HFFc6 (cell line): ENCODE measurements around the gene TAC4. TPM values are rescaled to one million over a fixed set of nuclear protein-coding genes. Genes with fewer than 3 reads are reported as not detected.

ENCODE experiments used
- DNase-seq: peaks from one replicate; pipeline ENCODE4 v3.0.0-alpha.2; 2018
- H3K27ac Mint-ChIP-seq: 2 replicates; pipeline ENCODE4 v1.8.0; 2020; ENCODE audit warnings: mild to moderate bottlenecking, mixed read lengths
- H3K27me3 Mint-ChIP-seq: 2 replicates; pipeline ENCODE4 v1.8.0; 2021; ENCODE audit warnings: mild to moderate bottlenecking, moderate library complexity, mixed read lengths; ENCODE audit not compliant: insufficient read depth
- H3K36me3 Mint-ChIP-seq: 2 replicates; pipeline ENCODE4 v1.8.0; 2021; ENCODE audit warnings: low read depth, mixed read lengths
- H3K4me1 Mint-ChIP-seq: 2 replicates; pipeline ENCODE4 v1.8.0; 2020; ENCODE audit warnings: low read depth, mixed read lengths
- H3K4me3 Mint-ChIP-seq: 2 replicates; pipeline ENCODE4 v1.8.0; 2020; ENCODE audit warnings: mild to moderate bottlenecking, moderate library complexity, mixed read lengths
- H3K9me3 Mint-ChIP-seq: 2 replicates; pipeline ENCODE4 v1.8.0; 2020; ENCODE audit warnings: mild to moderate bottlenecking, mixed read lengths
- total RNA-seq, 6 experiments: library from RNA; stranded (reverse); fragmentation: NEBNext Ultra II Directional; extraction: Animal tissue kit (Norgen Biotek cat#: 25700); gene quantifications; 2 replicates in 1 of 6; 3 replicates in 5 of 6; pipeline ENCODE4 v1.2.3, GENCODE V29; 2021
- TF ChIP-seq, protein P1 (sequence below): fragments of 200-600 bp; sonication (generic); IDR thresholded peaks from 2 replicates; pipeline ENCODE4 v1.5.0; 2021; ENCODE audit warnings: antibody characterized with exemption, mild to moderate bottlenecking

TAC4 gene
- total RNA-seq, 6 experiments from 2014 or later: not detected

DNA sequence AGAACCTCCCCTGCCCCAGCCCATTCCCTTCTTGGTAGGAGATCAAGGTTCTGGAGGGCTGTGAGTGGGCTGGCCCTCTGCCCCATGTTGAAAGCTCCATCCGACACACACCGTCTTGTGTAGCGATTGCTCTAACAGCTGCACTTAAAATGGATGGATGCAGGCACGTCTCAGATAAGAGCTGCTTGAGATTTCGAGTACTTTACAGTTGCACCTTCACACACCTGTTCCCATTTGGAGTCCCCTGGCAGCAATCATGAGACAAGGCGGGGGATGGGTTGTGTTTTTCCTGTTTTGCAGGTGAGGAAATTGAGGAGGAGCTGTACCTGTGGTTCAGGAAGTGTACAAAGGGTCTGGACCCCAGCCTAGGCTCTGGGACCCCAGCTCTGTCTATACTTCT lies 25.6 kb upstream of the TAC4 start:
- H3K27me3 Mint-ChIP-seq: peaks cover 47% of the 10 kb centered on the region

DNA sequence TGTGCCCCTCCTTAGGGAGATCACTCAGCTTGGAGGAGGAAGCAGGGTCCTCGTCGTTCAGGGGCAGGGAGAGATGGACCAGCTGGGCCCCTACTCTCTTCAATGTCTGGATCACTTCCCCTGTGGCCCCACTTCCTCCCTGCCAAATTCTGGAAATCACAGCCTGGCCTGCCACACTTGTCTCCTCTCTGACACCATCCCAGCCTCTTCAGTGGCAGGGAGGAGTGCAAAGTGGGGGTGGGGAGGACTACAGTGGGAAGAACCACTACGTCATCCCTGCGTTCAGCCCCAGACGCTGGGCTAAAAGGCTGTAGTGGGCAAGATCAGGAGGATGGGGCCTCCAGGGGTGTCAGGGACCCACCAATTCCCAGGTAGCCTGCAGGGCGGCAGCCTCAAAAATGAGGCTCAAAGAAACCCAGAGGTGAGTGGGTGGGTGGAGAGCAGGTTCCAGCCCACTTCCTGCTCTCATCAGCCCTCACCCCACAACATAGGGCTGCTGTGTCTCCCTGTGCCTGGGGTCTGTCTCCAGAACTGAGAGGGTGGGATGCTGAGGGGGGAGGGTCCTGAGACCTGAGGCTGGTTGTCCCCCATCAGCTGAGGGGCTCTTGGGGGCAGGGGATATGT lies 25.0 kb upstream of the TAC4 start:
- no peak for DNase-seq
- Mint-ChIP-seq H3K36me3 (no peaks in the 10 kb centered on the region), H3K4me1 (no peaks in the 10 kb centered on the region), H3K9me3 (no peaks in the 10 kb centered on the region), H3K27ac (no peak overlapping the region), H3K4me3 (no peak overlapping the region), H3K27me3 (peaks cover 48% of the 10 kb centered on the region)
- TF ChIP-seq, protein P1, sequence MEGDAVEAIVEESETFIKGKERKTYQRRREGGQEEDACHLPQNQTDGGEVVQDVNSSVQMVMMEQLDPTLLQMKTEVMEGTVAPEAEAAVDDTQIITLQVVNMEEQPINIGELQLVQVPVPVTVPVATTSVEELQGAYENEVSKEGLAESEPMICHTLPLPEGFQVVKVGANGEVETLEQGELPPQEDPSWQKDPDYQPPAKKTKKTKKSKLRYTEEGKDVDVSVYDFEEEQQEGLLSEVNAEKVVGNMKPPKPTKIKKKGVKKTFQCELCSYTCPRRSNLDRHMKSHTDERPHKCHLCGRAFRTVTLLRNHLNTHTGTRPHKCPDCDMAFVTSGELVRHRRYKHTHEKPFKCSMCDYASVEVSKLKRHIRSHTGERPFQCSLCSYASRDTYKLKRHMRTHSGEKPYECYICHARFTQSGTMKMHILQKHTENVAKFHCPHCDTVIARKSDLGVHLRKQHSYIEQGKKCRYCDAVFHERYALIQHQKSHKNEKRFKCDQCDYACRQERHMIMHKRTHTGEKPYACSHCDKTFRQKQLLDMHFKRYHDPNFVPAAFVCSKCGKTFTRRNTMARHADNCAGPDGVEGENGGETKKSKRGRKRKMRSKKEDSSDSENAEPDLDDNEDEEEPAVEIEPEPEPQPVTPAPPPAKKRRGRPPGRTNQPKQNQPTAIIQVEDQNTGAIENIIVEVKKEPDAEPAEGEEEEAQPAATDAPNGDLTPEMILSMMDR: no peak

More for the DNA sequence above, 25.6 kb upstream of the TAC4 start:
- DNase-seq: no peak
- TF ChIP-seq, protein P1: no peak
- Mint-ChIP-seq H3K4me1 (no peaks in the 10 kb centered on the region), H3K36me3 (no peaks in the 10 kb centered on the region), H3K9me3 (no peaks in the 10 kb centered on the region), H3K27ac (no peak overlapping the region), H3K4me3 (no peak overlapping the region)

DNA sequence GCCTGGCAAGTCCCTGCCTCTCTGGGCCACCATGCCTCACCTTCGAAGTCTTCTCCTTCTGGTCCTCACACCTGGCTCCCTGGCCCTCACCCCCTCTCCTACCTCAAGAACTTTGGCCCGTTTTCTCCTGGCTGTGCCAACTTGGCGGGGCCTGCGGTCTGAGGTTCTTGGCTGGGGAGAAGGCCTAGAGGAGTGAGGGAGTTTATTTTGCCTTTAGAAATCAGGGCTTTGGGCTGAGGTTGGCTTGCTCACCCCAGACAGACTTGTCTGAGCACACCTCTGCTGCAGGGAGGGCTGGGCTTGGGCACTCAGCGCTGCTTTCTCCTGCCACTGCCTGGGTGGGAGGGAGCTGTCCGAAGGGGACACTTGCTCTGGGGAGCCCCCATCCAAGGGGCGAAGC lies 23.3 kb upstream of the TAC4 start:
- Mint-ChIP-seq H3K4me1 (no peaks in the 10 kb centered on the region), H3K27ac (no peak overlapping the region), H3K27me3 (peaks cover 48% of the 10 kb centered on the region), H3K36me3 (no peaks in the 10 kb centered on the region), H3K9me3 (no peaks in the 10 kb centered on the region), H3K4me3 (no peak overlapping the region)
- no peak for DNase-seq
- TF ChIP-seq, protein P1: no peak

DNA sequence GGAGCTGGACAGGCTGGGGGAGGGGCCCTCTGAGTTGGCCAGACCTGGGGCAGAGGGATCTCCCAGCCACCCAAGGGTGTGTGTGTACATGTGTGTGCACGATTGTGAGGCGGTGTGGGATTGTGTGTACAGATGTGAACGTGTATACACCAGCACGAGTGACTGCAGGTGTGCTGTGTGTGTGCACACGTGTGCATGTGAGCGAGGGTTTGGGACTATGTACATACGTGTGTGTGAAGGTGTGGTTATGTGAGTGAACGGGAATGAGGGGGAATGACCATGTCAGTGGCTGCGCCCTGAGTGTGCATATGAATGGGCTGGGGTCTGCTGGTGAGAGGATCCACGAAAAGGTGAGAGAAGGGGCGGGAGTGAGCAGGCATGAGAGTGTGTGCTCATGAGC lies 22.4 kb upstream of the TAC4 start:
- H3K27ac Mint-ChIP-seq: no peak overlapping the region
- H3K36me3 Mint-ChIP-seq: no peaks in the 10 kb centered on the region
- TF ChIP-seq, protein P1: no peak
- H3K4me3 Mint-ChIP-seq: no peak overlapping the region
- no peaks in the 10 kb centered on the region for H3K9me3 Mint-ChIP-seq
- no peak for DNase-seq
- H3K27me3 Mint-ChIP-seq: peaks cover 50% of the 10 kb centered on the region
- no peaks in the 10 kb centered on the region for H3K4me1 Mint-ChIP-seq

DNA sequence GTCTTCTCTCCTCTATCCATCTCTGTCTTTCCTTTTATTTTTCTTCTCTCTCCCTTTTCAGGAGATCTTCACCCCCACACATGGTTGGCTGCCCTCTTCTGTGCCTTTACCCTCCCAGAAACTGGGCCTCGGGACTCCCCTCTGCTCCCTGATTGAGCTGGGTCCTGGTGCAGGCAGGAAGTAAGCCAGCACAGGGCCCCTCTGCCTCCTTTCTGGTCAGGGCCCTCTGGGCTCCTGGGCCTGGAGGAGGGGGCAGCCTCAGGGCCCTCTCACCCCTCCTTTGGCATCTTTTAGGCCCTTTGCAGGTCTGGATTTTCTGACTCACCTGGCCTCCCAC lies 21.1 kb upstream of the TAC4 start:
- H3K4me3 Mint-ChIP-seq: no peak overlapping the region
- TF ChIP-seq, protein P1: no peak
- H3K4me1 Mint-ChIP-seq: no peaks in the 10 kb centered on the region
- peaks cover 46% of the 10 kb centered on the region for H3K27me3 Mint-ChIP-seq
- DNase-seq: no peak
- H3K9me3 Mint-ChIP-seq: no peaks in the 10 kb centered on the region
- no peaks in the 10 kb centered on the region for H3K36me3 Mint-ChIP-seq
- no peak overlapping the region for H3K27ac Mint-ChIP-seq
